Uterus (tissue), 4 donors: ENCODE results near the gene TMEM178A. TPM values are rescaled to one million over a fixed set of nuclear protein-coding genes. Genes with fewer than 3 reads are reported as not detected.
A peak's percentile ranks its signal among the peaks of the same experiment; 100 is the strongest.
"Not testable (repeated sequence)": the region's sequence is repeated elsewhere in the genome, so short reads cannot be mapped to it uniquely, and the experiment has no call there.

Experiments used
- DNase-seq, 2 donors: peaks; one replicate each; pipeline ENCODE4 v3.0.0-alpha.2; 2019 to 2020
- H3K27ac ChIP-seq, 2 donors: fragments of 200-600 bp; sonication (generic); 1 replicate in 1 of 2; 2 replicates in 1 of 2; pipeline ENCODE4 v1.5.1; 2016 to 2018
- H3K27me3 ChIP-seq, 2 donors: fragments of 200-600 bp; sonication (generic); one replicate each; pipeline ENCODE4 v1.5.1; 2018 to 2019; ENCODE audit warnings: control low read depth in 1 of 2
- H3K36me3 ChIP-seq, 2 donors: fragments of 200-600 bp; sonication (generic); one replicate each; pipeline ENCODE4 v1.5.1; 2019; ENCODE audit warnings: control low read depth in 1 of 2
- H3K4me1 ChIP-seq, 2 donors: fragments of 200-600 bp; sonication (generic); one replicate each; pipeline ENCODE4 v1.5.1; 2018 to 2019; ENCODE audit warnings: control low read depth in 1 of 2
- H3K4me3 ChIP-seq, 2 donors: fragments of 200-600 bp; sonication (generic); 1 replicate in 1 of 2; 2 replicates in 1 of 2; pipeline ENCODE4 v1.5.1; 2018 to 2019; ENCODE audit warnings: mild to moderate bottlenecking in 1 of 2
- H3K9me3 ChIP-seq, 2 donors: fragments of 200-600 bp; sonication (generic); one replicate each; pipeline ENCODE4 v1.5.1; 2019; ENCODE audit warnings: control low read depth in 1 of 2
- CTCF ChIP-seq, 4 experiments: fragments of 200-600 bp in 2 of 4; fragments of 450-650 bp in 2 of 4; sonication (generic) in 2 of 4; IDR thresholded peaks; one replicate each; pipeline ENCODE4 v1.5.1; 2016 to 2019; ENCODE audit warnings: antibody characterized with exemption in 4 of 4, mild to moderate bottlenecking in 2 of 4, moderate library complexity in 1 of 4
- POLR2A ChIP-seq, 2 donors: fragments of 450-650 bp; IDR thresholded peaks; one replicate each; pipeline ENCODE4 v1.6.1; 2016; ENCODE audit warnings: antibody characterized with exemption in 2 of 2, mild to moderate bottlenecking in 1 of 2, moderate library complexity in 1 of 2
- intact Hi-C: fragments of 100-400 bp; cut with DNase I; formaldehyde crosslinking; loops from one replicate; pipeline ENCODE4 v1.15.1; 2023; ENCODE audit warnings: low total_unique reads
- total RNA-seq, 4 donors: library from RNA; depleted of rRNA in 3 of 4; stranded (reverse); fragments of >200 nt in 3 of 4; gene quantifications; one replicate each; pipeline versions ENCODE4 v1.1.0 to v1.2.4, GENCODE V29; 2014 to 2023
- donor health status: DM: yes; HTN: yes; CAD: no.

The TMEM178A gene
- total RNA-seq, 4 donors from 2014 or later = 3.1 to 3.9 TPM; not detected in 2

GRCh38 chr2:39723946-39724827, 58.5 kb downstream of the TMEM178A start:
- TF ChIP-seq CTCF (IDR thresholded peaks at IDR 0.05) (no peak), POLR2A (IDR thresholded peaks at IDR 0.05) (no peak)
- H3K9me3 ChIP-seq = no peaks in the 10 kb centered on the region
- DNase-seq = no peak
- H3K27me3 ChIP-seq = no peaks in the 10 kb centered on the region
- H3K4me1 ChIP-seq = no peaks in the 10 kb centered on the region
- intact Hi-C loops = no loop called here
- H3K27ac ChIP-seq = no peak overlapping the region
- H3K36me3 ChIP-seq = no peaks in the 10 kb centered on the region
- H3K4me3 ChIP-seq = no peak overlapping the region

GRCh38 chr2:39724828-39725144, 59.1 kb downstream of the TMEM178A start:
- Histone ChIP-seq H3K4me3 (no peak overlapping the region), H3K27ac (no peak overlapping the region), H3K27me3 (no peaks in the 10 kb centered on the region), H3K36me3 (no peaks in the 10 kb centered on the region), H3K9me3 (no peaks in the 10 kb centered on the region), H3K4me1 (no peaks in the 10 kb centered on the region)
- DNase-seq = no peak
- intact Hi-C loops = no loop called here
- TF ChIP-seq CTCF (IDR thresholded peaks at IDR 0.05) (no peak), POLR2A (IDR thresholded peaks at IDR 0.05) (no peak)

- TF ChIP-seq POLR2A (IDR thresholded peaks at IDR 0.05) = no peak
- TF ChIP-seq CTCF (IDR thresholded peaks at IDR 0.05) = no peak
- DNase-seq = no peak
- Histone ChIP-seq H3K36me3 (no peaks in the 10 kb centered on the region), H3K9me3 (no peaks in the 10 kb centered on the region), H3K27me3 (no peaks in the 10 kb centered on the region), H3K4me1 (no peaks in the 10 kb centered on the region), H3K27ac (no peak overlapping the region), H3K4me3 (no peak overlapping the region)
- intact Hi-C loops = no loop called here
Observed at GRCh38 chr2:39725401-39725800, 59.7 kb downstream of the TMEM178A start.

GRCh38 chr2:39728085-39728484, 62.4 kb downstream of the TMEM178A start:
- H3K36me3 ChIP-seq, H3K4me1 ChIP-seq, H3K27me3 ChIP-seq, DNase-seq, H3K9me3 ChIP-seq, intact Hi-C loops, H3K4me3 ChIP-seq, H3K27ac ChIP-seq: not testable (repeated sequence)

GRCh38 chr2:39728941-39729351, 63.2 kb downstream of the TMEM178A start:
- Histone ChIP-seq H3K4me1 (no peaks in the 10 kb centered on the region), H3K9me3 (no peaks in the 10 kb centered on the region), H3K27ac (no peak overlapping the region), H3K27me3 (no peaks in the 10 kb centered on the region), H3K4me3 (no peak overlapping the region), H3K36me3 (no peaks in the 10 kb centered on the region)
- DNase-seq = no peak
- intact Hi-C loops = no loop called here
- TF ChIP-seq CTCF (IDR thresholded peaks at IDR 0.05) (peak in 1 of 4 experiments; percentile 23), POLR2A (IDR thresholded peaks at IDR 0.05) (no peak)
